Chondrocyte (in vitro differentiated cells): ENCODE data around the gene S100A13. TPM values are rescaled to one million over a fixed set of nuclear protein-coding genes. Genes with fewer than 3 reads are reported as not detected.

Experiments used
- DNase-seq: peaks from one replicate; pipeline ENCODE4 v3.0.0; 2021; ENCODE audit warnings: mixed read lengths, low spot score
- H3K27ac Mint-ChIP-seq: one replicate; pipeline ENCODE4 v1.8.0; 2021; ENCODE audit warnings: mild to moderate bottlenecking, moderate library complexity, mixed read lengths; ENCODE audit not compliant: unreplicated experiment
- H3K27me3 Mint-ChIP-seq: 2 replicates; pipeline ENCODE4 v1.8.0; 2021; ENCODE audit warnings: low read depth, mixed read lengths
- H3K36me3 Mint-ChIP-seq: 2 replicates; pipeline ENCODE4 v1.8.0; 2021; ENCODE audit warnings: low read depth, mixed read lengths
- H3K4me1 Mint-ChIP-seq: 2 replicates; pipeline ENCODE4 v1.8.0; 2021; ENCODE audit warnings: low read depth, mild to moderate bottlenecking, mixed read lengths
- H3K4me3 Mint-ChIP-seq: one replicate; pipeline ENCODE4 v1.8.0; 2021; ENCODE audit warnings: mild to moderate bottlenecking, moderate library complexity, mixed read lengths; ENCODE audit not compliant: unreplicated experiment
- H3K9me3 Mint-ChIP-seq: 2 replicates; pipeline ENCODE4 v1.8.0; 2021; ENCODE audit warnings: low read depth, mixed read lengths
- CTCF ChIP-seq: fragments of 200-600 bp; sonication (generic); IDR thresholded peaks from 2 replicates; pipeline ENCODE4 v1.5.0; 2021; ENCODE audit warnings: antibody characterized with exemption, mild to moderate bottlenecking, moderate library complexity
- total RNA-seq: library from RNA; stranded (reverse); gene quantifications from 3 replicates; pipeline ENCODE4 v1.2.1, GENCODE V29; 2021

The S100A13 gene
- total RNA-seq, 1 donor from 2014 or later = 113 TPM

GRCh38 chr1:153647346-153647714 is 20.0 kb upstream of the S100A13 start:
- no peaks in the 10 kb centered on the region for H3K4me1 Mint-ChIP-seq
- H3K36me3 Mint-ChIP-seq = peaks cover 33% of the 10 kb centered on the region
- H3K9me3 Mint-ChIP-seq = no peaks in the 10 kb centered on the region
- peak; percentile 21 for DNase-seq
- no peaks in the 10 kb centered on the region for H3K27me3 Mint-ChIP-seq
- TF ChIP-seq CTCF = no peak
- H3K4me3 Mint-ChIP-seq = no peak overlapping the region
- H3K27ac Mint-ChIP-seq = no peak overlapping the region

GRCh38 chr1:153646672-153647345 is 19.5 kb upstream of the S100A13 start:
- peaks cover 37% of the 10 kb centered on the region for H3K36me3 Mint-ChIP-seq
- no peak overlapping the region for H3K4me3 Mint-ChIP-seq
- H3K27ac Mint-ChIP-seq = no peak overlapping the region
- no peaks in the 10 kb centered on the region for H3K9me3 Mint-ChIP-seq
- TF ChIP-seq CTCF = no peak
- H3K27me3 Mint-ChIP-seq = no peaks in the 10 kb centered on the region
- H3K4me1 Mint-ChIP-seq = no peaks in the 10 kb centered on the region
- DNase-seq = peak; percentile 12

GRCh38 chr1:153643816-153644215 is 16.5 kb upstream of the S100A13 start:
- H3K9me3 Mint-ChIP-seq = no peaks in the 10 kb centered on the region
- H3K4me3 Mint-ChIP-seq = no peak overlapping the region
- no peak for DNase-seq
- H3K27ac Mint-ChIP-seq = no peak overlapping the region
- H3K27me3 Mint-ChIP-seq = no peaks in the 10 kb centered on the region
- H3K4me1 Mint-ChIP-seq = no peaks in the 10 kb centered on the region
- no peak for TF ChIP-seq CTCF
- H3K36me3 Mint-ChIP-seq = peaks cover 46% of the 10 kb centered on the region

GRCh38 chr1:153643100-153643499 is 15.8 kb upstream of the S100A13 start:
- Mint-ChIP-seq H3K27me3 (no peaks in the 10 kb centered on the region), H3K4me3 (no peak overlapping the region), H3K9me3 (no peaks in the 10 kb centered on the region), H3K36me3 (peaks cover 49% of the 10 kb centered on the region), H3K27ac (no peak overlapping the region), H3K4me1 (no peaks in the 10 kb centered on the region)
- TF ChIP-seq CTCF = no peak
- peak; percentile 68 for DNase-seq

- H3K4me3 Mint-ChIP-seq = no peak overlapping the region
- no peak for TF ChIP-seq CTCF
- H3K27ac Mint-ChIP-seq = no peak overlapping the region
- no peaks in the 10 kb centered on the region for H3K9me3 Mint-ChIP-seq
- DNase-seq = peak; percentile 62
- no peaks in the 10 kb centered on the region for H3K27me3 Mint-ChIP-seq
- peaks cover 53% of the 10 kb centered on the region for H3K36me3 Mint-ChIP-seq
- peaks cover 5% of the 10 kb centered on the region for H3K4me1 Mint-ChIP-seq
Measured at GRCh38 chr1:153642161-153642560, 14.9 kb upstream of the S100A13 start.
